Ishikawa (cell line): ENCODE measurements around the gene GREB1L.

Experiments
- EP300 ChIP-seq: IDR thresholded peaks from 2 replicates; pipeline ENCODE4 v1.6.1; 2012; ENCODE audit warnings: borderline replicate concordance
- RAD21 ChIP-seq: IDR thresholded peaks from 2 replicates; pipeline ENCODE4 v1.6.1; 2012; ENCODE audit warnings: low read depth
- YY1 ChIP-seq: IDR thresholded peaks from 2 replicates; pipeline ENCODE4 v1.6.1; 2012; ENCODE audit warnings: low read depth
- ZBTB7A ChIP-seq: IDR thresholded peaks from 2 replicates; pipeline ENCODE4 v1.6.1; 2012; ENCODE audit warnings: low read depth

- TF ChIP-seq RAD21, result no peak
- TF ChIP-seq YY1, result no peak
- TF ChIP-seq ZBTB7A, result no peak
- no peak for TF ChIP-seq EP300
Observed at GRCh38 chr18:21192308-21192624, 49.8 kb upstream of the GREB1L start.
